Middle frontal gyrus (tissue), 1 donor: ENCODE measurements around the gene ETS1.

Experiments used
- DNase-seq: peaks from one replicate; pipeline ENCODE4 v3.0.0-alpha.2; 2015; ENCODE audit warnings: low spot score; ENCODE audit errors: extremely low spot score

Gene ETS1

GRCh38 chr11:128619540-128620308, 32.4 kb upstream of the ETS1 start:
- no peak for DNase-seq

GRCh38 chr11:128619007-128619406, 31.6 kb upstream of the ETS1 start:
- DNase-seq = no peak

GRCh38 chr11:128618603-128619002, 31.2 kb upstream of the ETS1 start:
- no peak for DNase-seq

- DNase-seq = no peak
Measured at GRCh38 chr11:128616161-128616560, 28.8 kb upstream of the ETS1 start.

- no peak for DNase-seq
Measured at GRCh38 chr11:128615612-128616011, 28.3 kb upstream of the ETS1 start.

GRCh38 chr11:128615076-128615475, 27.7 kb upstream of the ETS1 start:
- DNase-seq = no peak

- DNase-seq = no peak
Measured at GRCh38 chr11:128614026-128614425, 26.7 kb upstream of the ETS1 start.

- DNase-seq = no peak
Measured at GRCh38 chr11:128613300-128613995, 26.1 kb upstream of the ETS1 start.

GRCh38 chr11:128610721-128611617, 23.6 kb upstream of the ETS1 start:
- DNase-seq = no peak

- no peak for DNase-seq
Measured at GRCh38 chr11:128609785-128610184, 22.4 kb upstream of the ETS1 start.

GRCh38 chr11:128608746-128609407, 21.5 kb upstream of the ETS1 start:
- DNase-seq = no peak

- no peak for DNase-seq
Measured at GRCh38 chr11:128607819-128608218, 20.5 kb upstream of the ETS1 start.

GRCh38 chr11:128604723-128605122, 17.4 kb upstream of the ETS1 start:
- no peak for DNase-seq

- DNase-seq = no peak
Measured at GRCh38 chr11:128603752-128604414, 16.5 kb upstream of the ETS1 start.

GRCh38 chr11:128603003-128603696, 15.8 kb upstream of the ETS1 start:
- no peak for DNase-seq

GRCh38 chr11:128599729-128600128, 12.4 kb upstream of the ETS1 start:
- DNase-seq = no peak

- no peak for DNase-seq
Measured at GRCh38 chr11:128598506-128599150, 11.3 kb upstream of the ETS1 start.

GRCh38 chr11:128598096-128598495, 10.7 kb upstream of the ETS1 start:
- no peak for DNase-seq

GRCh38 chr11:128597209-128597608, 9.9 kb upstream of the ETS1 start:
- no peak for DNase-seq

GRCh38 chr11:128596250-128596649, 8.9 kb upstream of the ETS1 start:
- no peak for DNase-seq
